ENCODE results near the gene KRT36.

- no peak for TF ChIP-seq CTCF (IDR thresholded peaks at IDR 0.05; ENCODE audit: control extremely low read depth in 1 of 3, insufficient read depth in 1 of 3, low read depth in 1 of 3, low read length in 3 of 3)
- TF ChIP-seq ATF3 (IDR thresholded peaks at IDR 0.05; ENCODE audit: insufficient read depth, low read depth, low read length) = no peak
- no peak for TF ChIP-seq PHF8 (conservative IDR thresholded peaks at IDR 0.05; ENCODE audit: low read depth, low read length)
- TF ChIP-seq RNF2 (IDR thresholded peaks at IDR 0.05; ENCODE audit: borderline replicate concordance, low read depth, low read length, missing control alignments, poor library complexity, severe bottlenecking) = no peak
- no peak for TF ChIP-seq BACH1 (IDR thresholded peaks at IDR 0.05; ENCODE audit: low read length)
- TF ChIP-seq SP4 (IDR thresholded peaks at IDR 0.05; ENCODE audit: low read length) = no peak
- no peak for TF ChIP-seq TEAD4 (IDR thresholded peaks at IDR 0.05; ENCODE audit: low read depth, low read length)
Observed at GRCh38 chr17:41474863-41475262, 14.8 kb downstream of the KRT36 start.
